ENCODE measurements around the gene ENOX2.

Gene ENOX2

DNA sequence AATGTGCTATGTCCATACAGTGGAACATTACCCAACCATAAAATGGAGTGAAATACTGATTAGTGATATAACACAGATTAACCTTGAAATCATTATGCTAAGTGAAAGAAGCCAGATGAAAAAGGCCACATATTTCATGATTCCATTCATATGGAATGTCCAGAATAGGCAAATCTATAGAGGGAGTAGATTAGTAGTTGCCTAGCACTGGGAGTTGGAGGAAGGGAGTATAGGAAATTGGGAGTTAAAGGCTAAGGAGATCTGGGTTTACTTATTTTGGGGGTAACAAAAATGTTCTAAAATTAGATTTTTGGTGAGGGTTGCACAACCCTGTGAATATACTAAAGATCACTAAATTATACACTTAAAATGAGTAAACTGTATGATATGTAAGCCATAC lies 26.8 kb downstream of the ENOX2 start:
- TF ChIP-seq ARNTL (CRISPR knock-in tag; IDR thresholded peaks at IDR 0.05; ENCODE audit: borderline replicate concordance, low read depth) (no peak), SNAI2 (CRISPR knock-in tag; IDR thresholded peaks at IDR 0.05) (no peak), TCF4 (CRISPR knock-in tag; IDR thresholded peaks at IDR 0.05; ENCODE audit: borderline replicate concordance) (no peak), OSR1 (CRISPR knock-in tag; IDR thresholded peaks at IDR 0.05) (no peak), BACH2 (CRISPR knock-in tag; IDR thresholded peaks at IDR 0.05; ENCODE audit: borderline replicate concordance) (no peak), GLIS3 (CRISPR knock-in tag; IDR thresholded peaks at IDR 0.05) (no peak), ESRRG (CRISPR knock-in tag; IDR thresholded peaks at IDR 0.05) (no peak), ZC3H10 (CRISPR knock-in tag; IDR thresholded peaks at IDR 0.05) (no peak), ISL1 (CRISPR knock-in tag; IDR thresholded peaks at IDR 0.05) (no peak), ZNF70 (CRISPR knock-in tag; IDR thresholded peaks at IDR 0.05) (no peak)
- TF ChIP-seq, protein P1, sequence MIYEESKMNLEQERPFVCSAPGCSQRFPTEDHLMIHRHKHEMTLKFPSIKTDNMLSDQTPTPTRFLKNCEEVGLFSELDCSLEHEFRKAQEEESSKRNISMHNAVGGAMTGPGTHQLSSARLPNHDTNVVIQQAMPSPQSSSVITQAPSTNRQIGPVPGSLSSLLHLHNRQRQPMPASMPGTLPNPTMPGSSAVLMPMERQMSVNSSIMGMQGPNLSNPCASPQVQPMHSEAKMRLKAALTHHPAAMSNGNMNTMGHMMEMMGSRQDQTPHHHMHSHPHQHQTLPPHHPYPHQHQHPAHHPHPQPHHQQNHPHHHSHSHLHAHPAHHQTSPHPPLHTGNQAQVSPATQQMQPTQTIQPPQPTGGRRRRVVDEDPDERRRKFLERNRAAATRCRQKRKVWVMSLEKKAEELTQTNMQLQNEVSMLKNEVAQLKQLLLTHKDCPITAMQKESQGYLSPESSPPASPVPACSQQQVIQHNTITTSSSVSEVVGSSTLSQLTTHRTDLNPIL (CRISPR knock-in tag; IDR thresholded peaks at IDR 0.05; ENCODE audit: low read depth), result no peak
- TF ChIP-seq, protein P2, sequence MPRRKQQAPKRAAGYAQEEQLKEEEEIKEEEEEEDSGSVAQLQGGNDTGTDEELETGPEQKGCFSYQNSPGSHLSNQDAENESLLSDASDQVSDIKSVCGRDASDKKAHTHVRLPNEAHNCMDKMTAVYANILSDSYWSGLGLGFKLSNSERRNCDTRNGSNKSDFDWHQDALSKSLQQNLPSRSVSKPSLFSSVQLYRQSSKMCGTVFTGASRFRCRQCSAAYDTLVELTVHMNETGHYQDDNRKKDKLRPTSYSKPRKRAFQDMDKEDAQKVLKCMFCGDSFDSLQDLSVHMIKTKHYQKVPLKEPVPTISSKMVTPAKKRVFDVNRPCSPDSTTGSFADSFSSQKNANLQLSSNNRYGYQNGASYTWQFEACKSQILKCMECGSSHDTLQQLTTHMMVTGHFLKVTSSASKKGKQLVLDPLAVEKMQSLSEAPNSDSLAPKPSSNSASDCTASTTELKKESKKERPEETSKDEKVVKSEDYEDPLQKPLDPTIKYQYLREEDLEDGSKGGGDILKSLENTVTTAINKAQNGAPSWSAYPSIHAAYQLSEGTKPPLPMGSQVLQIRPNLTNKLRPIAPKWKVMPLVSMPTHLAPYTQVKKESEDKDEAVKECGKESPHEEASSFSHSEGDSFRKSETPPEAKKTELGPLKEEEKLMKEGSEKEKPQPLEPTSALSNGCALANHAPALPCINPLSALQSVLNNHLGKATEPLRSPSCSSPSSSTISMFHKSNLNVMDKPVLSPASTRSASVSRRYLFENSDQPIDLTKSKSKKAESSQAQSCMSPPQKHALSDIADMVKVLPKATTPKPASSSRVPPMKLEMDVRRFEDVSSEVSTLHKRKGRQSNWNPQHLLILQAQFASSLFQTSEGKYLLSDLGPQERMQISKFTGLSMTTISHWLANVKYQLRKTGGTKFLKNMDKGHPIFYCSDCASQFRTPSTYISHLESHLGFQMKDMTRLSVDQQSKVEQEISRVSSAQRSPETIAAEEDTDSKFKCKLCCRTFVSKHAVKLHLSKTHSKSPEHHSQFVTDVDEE (CRISPR knock-in tag; IDR thresholded peaks at IDR 0.05), result no peak
- TF ChIP-seq, protein P3, sequence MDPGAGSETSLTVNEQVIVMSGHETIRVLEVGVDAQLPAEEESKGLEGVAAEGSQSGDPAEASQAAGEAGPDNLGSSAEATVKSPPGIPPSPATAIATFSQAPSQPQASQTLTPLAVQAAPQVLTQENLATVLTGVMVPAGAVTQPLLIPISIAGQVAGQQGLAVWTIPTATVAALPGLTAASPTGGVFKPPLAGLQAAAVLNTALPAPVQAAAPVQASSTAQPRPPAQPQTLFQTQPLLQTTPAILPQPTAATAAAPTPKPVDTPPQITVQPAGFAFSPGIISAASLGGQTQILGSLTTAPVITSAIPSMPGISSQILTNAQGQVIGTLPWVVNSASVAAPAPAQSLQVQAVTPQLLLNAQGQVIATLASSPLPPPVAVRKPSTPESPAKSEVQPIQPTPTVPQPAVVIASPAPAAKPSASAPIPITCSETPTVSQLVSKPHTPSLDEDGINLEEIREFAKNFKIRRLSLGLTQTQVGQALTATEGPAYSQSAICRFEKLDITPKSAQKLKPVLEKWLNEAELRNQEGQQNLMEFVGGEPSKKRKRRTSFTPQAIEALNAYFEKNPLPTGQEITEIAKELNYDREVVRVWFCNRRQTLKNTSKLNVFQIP (CRISPR knock-in tag; IDR thresholded peaks at IDR 0.05; ENCODE audit: borderline replicate concordance, low read depth), result no peak
- ATAC-seq, result no peak

DNA sequence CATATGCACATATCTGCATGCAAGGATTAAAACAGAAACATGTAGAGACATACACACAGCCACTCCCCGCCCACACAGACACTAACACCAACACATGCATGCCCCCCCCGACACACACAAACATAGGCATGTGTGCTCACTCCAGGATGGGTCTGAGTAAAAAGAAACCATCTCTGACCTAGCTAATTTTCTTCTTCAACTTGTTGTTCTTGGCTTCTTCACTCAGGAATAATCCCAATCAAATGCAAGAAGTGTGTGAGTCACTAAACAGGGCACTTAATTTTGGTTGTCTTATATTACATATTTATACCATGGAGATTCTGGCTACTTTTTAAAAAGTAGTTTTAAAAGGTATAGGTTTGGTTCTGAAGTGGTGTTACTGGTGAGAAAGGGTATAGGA lies 28.3 kb downstream of the ENOX2 start:
- TF ChIP-seq, protein P3 (CRISPR knock-in tag; IDR thresholded peaks at IDR 0.05; ENCODE audit: borderline replicate concordance, low read depth), result no peak
- no peak for TF ChIP-seq SNAI2 (CRISPR knock-in tag; IDR thresholded peaks at IDR 0.05)
- TF ChIP-seq, protein P4, sequence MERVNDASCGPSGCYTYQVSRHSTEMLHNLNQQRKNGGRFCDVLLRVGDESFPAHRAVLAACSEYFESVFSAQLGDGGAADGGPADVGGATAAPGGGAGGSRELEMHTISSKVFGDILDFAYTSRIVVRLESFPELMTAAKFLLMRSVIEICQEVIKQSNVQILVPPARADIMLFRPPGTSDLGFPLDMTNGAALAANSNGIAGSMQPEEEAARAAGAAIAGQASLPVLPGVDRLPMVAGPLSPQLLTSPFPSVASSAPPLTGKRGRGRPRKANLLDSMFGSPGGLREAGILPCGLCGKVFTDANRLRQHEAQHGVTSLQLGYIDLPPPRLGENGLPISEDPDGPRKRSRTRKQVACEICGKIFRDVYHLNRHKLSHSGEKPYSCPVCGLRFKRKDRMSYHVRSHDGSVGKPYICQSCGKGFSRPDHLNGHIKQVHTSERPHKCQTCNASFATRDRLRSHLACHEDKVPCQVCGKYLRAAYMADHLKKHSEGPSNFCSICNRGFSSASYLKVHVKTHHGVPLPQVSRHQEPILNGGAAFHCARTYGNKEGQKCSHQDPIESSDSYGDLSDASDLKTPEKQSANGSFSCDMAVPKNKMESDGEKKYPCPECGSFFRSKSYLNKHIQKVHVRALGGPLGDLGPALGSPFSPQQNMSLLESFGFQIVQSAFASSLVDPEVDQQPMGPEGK (CRISPR knock-in tag; IDR thresholded peaks at IDR 0.05; ENCODE audit: borderline replicate concordance), result no peak
- TF ChIP-seq PPARA (CRISPR knock-in tag; IDR thresholded peaks at IDR 0.05; ENCODE audit: borderline replicate concordance), result no peak
- no peak for TF ChIP-seq ZFP30 (CRISPR knock-in tag; IDR thresholded peaks at IDR 0.05)
- peak; percentile 20; the same call in 2 of the 3 replicates for ATAC-seq

DNA sequence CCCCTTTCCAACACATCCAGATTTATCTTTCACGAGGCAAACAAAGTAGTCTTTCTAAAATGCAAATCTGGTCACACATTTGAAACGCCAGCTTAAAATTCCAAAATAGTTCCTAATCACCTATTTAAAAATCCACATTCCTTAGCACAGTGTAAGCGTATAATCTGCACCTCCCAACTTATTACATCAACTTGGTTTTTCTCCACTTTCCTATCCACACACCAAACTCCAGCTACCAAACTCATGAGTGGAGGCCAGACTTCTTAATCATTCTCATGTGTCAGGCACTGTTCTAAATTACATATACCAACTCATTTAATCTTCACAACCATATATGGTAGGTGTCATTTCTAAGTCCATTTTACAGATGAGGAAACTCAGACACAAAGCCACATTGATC lies 33.8 kb downstream of the ENOX2 start:
- no peak for ATAC-seq
- TF ChIP-seq TOX (CRISPR knock-in tag; IDR thresholded peaks at IDR 0.05; ENCODE audit: borderline replicate concordance) (no peak), ESRRG (CRISPR knock-in tag; IDR thresholded peaks at IDR 0.05) (no peak), ZC3H10 (CRISPR knock-in tag; IDR thresholded peaks at IDR 0.05) (no peak), SNAI2 (CRISPR knock-in tag; IDR thresholded peaks at IDR 0.05) (no peak), RARB (CRISPR knock-in tag; IDR thresholded peaks at IDR 0.05) (no peak), ARNTL (CRISPR knock-in tag; IDR thresholded peaks at IDR 0.05; ENCODE audit: borderline replicate concordance, low read depth) (no peak), CSDC2 (CRISPR knock-in tag; IDR thresholded peaks at IDR 0.05) (no peak), PPARA (CRISPR knock-in tag; IDR thresholded peaks at IDR 0.05; ENCODE audit: borderline replicate concordance) (no peak), GLIS3 (CRISPR knock-in tag; IDR thresholded peaks at IDR 0.05) (no peak), ZFP3 (CRISPR knock-in tag; IDR thresholded peaks at IDR 0.05) (no peak), BACH2 (CRISPR knock-in tag; IDR thresholded peaks at IDR 0.05; ENCODE audit: borderline replicate concordance) (no peak), ZNF8 (CRISPR knock-in tag; IDR thresholded peaks at IDR 0.05) (no peak)
- TF ChIP-seq, protein P5, sequence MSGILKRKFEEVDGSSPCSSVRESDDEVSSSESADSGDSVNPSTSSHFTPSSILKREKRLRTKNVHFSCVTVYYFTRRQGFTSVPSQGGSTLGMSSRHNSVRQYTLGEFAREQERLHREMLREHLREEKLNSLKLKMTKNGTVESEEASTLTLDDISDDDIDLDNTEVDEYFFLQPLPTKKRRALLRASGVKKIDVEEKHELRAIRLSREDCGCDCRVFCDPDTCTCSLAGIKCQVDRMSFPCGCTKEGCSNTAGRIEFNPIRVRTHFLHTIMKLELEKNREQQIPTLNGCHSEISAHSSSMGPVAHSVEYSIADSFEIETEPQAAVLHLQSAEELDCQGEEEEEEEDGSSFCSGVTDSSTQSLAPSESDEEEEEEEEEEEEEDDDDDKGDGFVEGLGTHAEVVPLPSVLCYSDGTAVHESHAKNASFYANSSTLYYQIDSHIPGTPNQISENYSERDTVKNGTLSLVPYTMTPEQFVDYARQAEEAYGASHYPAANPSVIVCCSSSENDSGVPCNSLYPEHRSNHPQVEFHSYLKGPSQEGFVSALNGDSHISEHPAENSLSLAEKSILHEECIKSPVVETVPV (CRISPR knock-in tag; IDR thresholded peaks at IDR 0.05), result no peak

Data from SK-N-SH treated with all-trans-retinoic acid at 6 μM for 48 hours (cell line).